Measurements from ENCODE around the gene C1orf167.
A peak's percentile ranks its signal among the peaks of the same experiment; 100 is the strongest.
"Not testable (repeated sequence)": the region's sequence is repeated elsewhere in the genome, so short reads cannot be mapped to it uniquely, and the experiment has no call there.

The C1orf167 gene

GRCh38 chr1:11803924-11804665, 42.1 kb downstream of the C1orf167 start:
- DNase-seq: not testable (repeated sequence)

DNA sequence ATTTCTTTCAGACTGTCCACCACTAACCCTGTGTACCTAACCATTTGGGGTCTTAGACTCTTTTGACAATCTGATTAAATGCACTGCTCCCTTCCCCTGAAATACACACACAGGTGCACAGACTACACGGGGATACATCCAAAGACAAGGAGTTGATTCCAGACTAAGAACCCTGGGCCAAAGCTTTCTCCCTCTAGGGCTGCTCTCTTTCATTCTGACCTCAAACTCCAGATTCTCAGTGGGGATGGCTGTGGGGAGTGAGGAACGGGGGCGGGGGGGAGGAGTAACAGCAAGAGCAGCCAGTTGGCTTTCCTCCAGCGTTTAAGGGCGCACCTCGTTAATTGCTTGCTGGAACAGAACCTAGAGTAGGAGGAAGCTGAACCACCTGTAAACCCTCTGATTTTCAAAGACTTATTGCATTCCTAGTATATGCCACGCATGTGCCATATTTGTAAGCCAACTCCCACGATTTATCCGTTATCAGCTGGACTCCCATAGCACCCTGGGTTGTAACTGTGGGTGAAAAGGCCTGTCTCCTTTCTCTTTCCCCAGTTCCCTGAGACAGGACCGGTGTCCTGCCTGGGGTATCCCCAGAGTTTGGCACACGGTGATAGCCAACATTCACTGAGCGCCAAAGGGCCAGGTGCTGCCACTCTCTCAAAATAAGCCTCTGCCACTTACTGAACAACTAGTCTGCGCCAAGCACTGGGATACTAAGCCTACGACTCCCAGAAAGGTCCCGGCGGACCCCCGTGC, 42.9 kb downstream of the C1orf167 start:
- peak; percentile 11 for DNase-seq

DNA sequence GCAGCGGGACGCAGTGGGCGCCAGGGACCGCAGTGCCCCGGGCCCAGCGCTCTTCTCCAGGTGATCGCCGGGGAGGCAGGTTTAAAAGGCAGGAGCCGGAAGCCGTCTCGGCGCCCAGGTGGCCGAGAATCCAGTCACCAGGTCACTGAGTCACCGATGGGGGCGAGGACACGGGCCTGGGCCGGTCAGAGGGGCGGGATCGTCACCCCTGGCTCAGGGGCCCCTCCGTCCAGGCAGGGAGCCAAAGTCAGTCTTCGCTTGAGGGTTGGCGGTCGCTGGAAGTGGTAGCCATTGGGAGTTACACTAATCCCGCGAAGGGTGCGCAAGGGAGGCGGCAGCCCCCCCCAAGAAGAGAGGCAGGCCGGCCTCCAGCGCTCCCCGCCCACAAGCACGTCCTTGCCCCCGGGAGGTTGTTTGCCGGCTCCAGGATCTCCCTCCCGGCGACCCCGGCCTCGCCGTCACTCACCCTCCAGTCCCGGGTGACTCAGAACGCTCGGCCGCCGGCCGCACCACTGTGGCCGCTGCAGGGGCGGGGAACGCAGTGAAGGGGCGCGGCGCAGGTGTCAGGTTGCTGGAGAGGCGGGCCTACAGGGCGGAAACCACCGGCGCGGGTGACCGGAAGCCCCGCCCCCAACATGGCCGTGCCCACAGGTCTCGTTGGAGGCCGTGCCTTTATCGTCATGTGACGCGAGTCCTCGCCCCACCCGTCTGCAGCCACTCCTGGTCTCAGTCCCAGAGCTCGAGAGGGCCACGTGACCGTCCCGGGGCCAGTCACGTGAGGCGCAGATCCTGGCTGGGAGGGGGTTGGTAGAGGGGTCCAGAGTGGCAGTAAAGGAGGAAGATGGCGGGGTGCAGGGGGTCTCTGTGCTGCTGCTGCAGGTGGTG, 43.7 kb downstream of the C1orf167 start, which contains the start of the genes CLCN6 and MTHFR:
CLCN6 (plus strand) TSS at position 770 of the 885 bp plus-strand sequence; CDS start at position 842, 72 bp downstream.
MTHFR (minus strand) TSS at position 543 of the 885 bp plus-strand sequence. CDS start 2,848 bp downstream, outside the sequence.
- peak; percentile 96 for DNase-seq

GRCh38 chr1:11806307-11806936, 44.4 kb downstream of the C1orf167 start:
- DNase-seq: no peak

GRCh38 chr1:11807133-11807532, 45.1 kb downstream of the C1orf167 start:
- no peak for DNase-seq

GRCh38 chr1:11813021-11813420, 51.0 kb downstream of the C1orf167 start:
- DNase-seq: no peak

DNA sequence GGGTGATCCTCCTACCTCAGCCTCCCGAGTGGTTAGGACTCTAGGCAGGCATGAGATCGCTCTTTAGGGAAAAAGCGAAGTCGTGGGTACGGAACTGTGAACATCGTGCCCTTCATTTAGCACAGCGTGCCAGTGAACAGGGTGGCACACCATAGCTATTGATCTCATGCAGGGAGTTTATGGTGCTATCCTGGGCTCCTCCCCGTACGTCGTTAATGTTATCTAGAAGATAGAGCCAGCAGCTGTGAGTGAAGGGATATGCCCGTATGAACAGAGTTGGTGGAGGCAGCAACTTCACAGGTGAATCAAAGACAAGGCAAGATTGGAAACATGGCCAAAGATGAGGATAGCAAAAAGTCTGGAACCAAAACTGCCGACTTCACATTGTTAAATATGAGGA, 55.2 kb downstream of the C1orf167 start:
- DNase-seq: no peak

GRCh38 chr1:11822091-11822490, 60.1 kb downstream of the C1orf167 start:
- DNase-seq: no peak

DNA sequence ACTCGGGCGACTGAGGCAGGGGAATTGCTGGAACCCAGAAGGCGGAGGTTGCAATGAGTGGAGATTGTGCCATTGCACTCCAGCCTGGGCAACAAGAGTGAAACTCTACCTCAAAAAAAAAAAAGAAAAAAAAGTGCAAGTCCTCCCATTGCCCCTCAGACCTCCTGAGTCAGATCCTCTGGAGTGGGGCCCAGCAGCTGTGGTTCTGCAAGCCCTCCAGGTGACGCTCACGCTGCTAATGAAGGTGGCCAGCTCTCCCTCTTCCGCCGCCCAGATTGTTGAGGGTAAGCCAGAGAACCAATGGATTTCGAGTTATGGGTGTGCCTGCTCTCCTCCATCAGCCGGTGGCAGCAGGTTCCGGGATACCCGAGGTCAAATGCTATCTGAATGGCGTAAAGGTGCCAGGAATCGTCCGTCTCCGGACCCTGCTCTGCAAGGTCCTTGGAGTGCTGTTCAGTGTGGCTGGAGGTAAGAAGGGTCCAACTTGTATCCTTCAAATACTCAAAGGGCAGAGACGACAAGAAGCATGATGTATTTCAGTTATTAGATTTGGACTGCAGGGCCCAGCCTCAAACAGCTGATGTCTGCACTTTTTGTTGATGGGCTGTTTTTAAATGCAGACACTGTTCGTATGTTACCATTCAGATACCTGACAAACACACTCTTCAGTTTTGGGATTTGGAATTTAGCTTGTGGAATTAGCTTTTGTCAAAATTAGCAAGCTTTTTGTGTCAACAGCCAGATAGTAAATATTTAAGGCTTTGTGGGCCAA, 61.6 kb downstream of the C1orf167 start:
- DNase-seq: no peak

DNA sequence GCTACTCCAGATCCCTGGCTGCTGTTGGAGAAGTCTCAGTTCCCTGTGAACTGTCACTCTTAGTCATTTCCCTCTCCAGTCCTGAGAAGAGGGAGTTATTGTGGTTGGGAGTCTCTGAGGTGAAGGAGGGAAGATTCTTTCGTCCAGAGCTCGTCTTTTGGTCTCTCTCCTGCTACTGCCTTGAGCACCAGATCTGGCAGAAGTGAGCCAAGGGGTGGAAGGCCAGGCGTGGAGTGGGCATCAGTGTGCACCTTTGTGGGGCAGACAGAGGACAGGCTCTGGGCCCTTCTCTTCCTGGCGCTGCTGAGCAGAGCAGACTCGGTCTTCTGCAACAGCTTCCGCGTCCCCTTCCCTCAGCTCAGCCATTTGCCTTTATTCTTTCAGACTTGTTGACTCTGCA, 63.1 kb downstream of the C1orf167 start:
- DNase-seq: no peak

GRCh38 chr1:11826946-11827345, 65.0 kb downstream of the C1orf167 start:
- no peak for DNase-seq

DNA sequence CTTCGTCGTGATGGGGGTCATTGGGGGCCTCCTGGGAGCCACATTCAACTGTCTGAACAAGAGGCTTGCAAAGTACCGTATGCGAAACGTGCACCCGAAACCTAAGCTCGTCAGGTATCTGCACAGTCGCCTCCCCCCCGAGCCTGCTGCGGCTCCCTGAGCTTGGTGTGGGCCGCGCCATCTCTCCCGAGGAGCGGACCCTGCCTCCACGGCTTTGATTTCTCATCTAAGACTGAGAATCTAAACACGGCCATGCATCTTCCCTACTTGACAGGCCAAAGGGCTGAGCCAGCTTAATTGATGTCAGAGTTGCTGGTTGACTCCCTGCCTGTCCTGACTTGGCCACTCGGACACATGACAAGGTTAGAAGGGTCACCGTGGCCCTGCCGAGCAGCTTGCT, 66.5 kb downstream of the C1orf167 start:
- DNase-seq: no peak

DNA sequence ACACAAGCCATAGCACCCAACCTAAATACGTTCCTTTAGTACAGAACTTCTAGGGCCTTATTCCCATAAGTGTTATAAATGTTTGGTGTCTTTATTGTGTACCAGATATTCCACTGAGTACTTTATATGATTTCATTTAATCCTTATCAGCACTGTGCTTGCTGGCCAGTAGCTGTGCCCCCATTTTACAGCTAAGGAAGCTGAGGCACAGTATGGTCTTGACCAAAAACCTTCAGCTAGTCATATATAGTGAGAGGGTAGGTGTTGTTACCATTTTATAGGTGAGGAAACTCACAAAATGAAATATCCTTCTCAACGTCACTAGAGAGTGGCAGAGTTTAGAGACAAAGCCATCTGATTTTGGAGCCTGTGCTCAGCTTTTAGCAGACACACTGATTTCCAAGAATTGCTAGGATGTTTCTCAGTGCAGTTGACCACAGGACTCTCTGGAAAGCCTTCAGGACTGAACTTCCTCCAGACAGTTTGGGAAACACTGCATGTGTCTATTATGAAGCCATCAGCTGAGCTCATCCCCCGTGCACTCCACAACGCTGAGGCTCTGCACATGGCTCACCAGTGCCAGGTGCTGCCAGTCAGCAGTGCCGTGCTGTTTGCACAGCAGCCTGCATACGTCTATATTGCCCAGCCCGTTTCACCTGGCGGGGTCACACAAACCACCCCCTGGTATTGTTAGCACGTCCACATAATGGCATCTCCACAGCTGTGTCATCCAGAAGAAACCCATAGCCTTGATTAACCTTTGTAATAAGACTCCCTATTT, 70.1 kb downstream of the C1orf167 start:
- DNase-seq: no peak

GRCh38 chr1:11833497-11833896, 71.5 kb downstream of the C1orf167 start:
- DNase-seq: no peak

GRCh38 chr1:11833900-11834299, 71.9 kb downstream of the C1orf167 start:
- no peak for DNase-seq

DNA sequence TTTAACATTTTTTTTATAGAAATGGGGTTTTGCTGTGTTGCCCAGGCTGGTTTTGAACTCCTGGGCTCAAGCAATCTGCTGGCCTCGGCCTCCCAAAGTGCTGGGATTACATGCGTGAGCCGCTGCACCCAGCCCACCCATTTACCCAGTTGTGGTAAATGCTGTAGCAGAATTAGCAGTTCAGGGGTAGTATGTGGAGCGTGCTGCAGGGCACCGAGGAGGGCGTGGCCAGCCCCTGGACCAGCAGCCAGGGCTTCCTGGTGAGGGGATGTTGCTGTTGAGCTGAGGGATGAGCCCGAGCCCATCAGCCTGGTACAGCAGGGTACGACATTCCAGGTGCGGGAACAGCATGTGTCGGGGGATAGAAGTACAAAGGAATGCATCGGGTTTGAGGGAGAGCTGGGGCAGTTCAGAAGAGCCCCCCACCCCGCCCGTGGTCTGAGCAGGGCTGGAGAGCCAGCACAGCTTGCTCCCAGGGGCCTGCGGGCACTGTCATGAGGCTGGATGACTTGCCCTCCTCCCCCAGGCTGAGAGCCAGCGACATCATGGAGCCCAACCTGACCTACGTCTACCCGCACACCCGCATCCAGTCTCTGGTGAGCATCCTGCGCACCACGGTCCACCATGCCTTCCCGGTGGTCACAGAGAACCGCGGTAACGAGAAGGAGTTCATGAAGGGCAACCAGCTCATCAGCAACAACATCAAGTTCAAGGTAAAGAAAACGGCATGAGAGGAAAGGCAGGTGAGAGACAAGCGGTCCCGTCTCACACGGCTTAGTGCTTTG, 73.6 kb downstream of the C1orf167 start:
- DNase-seq: no peak

- DNase-seq: no peak
These were observed 75.2 kb downstream of the C1orf167 start for GRCh38 chr1:11836955-11837766.

GRCh38 chr1:11837767-11838348, 75.9 kb downstream of the C1orf167 start:
- DNase-seq: no peak

Data from effector CD8-positive, alpha-beta T cell (primary cell).